Stimulated activated CD4-positive, alpha-beta T cell treated with anti-CD3 and anti-CD28 coated beads, Interleukin-1b, Interleukin-23, amount 100 ng/mL, for 1 hour (primary cell): ENCODE measurements around the gene TSPAN18.

Experiments used
- DNase-seq, 2 donors: peaks; one replicate each; pipeline ENCODE4 v3.0.0-alpha.2; 2020; ENCODE audit warnings: low read depth in 2 of 2

The TSPAN18 gene, protein sequence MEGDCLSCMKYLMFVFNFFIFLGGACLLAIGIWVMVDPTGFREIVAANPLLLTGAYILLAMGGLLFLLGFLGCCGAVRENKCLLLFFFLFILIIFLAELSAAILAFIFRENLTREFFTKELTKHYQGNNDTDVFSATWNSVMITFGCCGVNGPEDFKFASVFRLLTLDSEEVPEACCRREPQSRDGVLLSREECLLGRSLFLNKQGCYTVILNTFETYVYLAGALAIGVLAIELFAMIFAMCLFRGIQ

DNA sequence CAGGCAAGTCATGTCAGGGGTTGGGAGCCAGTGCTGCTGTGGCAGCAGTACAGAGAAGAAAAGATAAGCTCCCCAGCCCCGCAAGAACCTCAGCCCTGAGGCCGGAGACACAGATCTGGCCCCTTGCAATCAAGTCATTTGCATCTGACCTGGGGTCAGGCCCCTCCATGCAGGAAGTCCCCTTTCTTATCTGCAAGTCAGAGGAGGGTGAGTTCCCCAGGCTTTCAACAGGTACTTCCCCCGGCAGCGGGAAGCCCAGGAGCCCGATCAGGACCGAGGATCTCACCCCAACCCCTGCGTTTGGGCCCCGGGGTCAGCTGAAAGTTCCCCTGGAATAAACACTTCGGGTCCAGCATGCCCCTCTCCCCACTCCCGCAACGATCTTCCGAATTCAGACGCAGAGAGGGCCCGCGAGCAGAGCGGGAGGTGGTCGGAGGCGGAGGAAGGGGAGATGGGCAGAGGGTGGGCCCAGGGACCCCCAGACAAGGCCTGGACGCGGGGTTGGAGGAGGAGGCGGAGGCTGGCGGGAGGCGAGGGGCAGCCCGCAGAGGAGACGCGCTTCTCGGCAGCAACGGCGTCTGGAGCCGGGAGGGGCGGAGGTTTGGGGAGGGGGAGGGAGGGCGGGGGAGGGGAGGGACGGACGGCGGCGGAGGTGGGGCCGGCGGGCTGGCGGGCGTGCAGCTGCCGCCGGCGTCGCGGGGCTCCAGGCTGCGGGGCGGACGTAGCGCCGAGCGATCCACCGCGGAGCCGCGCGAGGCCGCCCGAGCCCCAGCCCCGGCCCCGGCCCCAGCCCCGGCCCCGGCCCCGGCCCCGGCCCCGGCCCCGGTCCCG, at the start of gene TSPAN18:
TSPAN18 (plus strand) TSS at position 680 of the 831 bp plus-strand sequence. CDS start 179,455 bp downstream, outside the sequence.
- DNase-seq: peak in 1 of 2 donors; percentile 2

- no peak for DNase-seq
Measured at GRCh38 chr11:44680982-44681597, 45.7 kb upstream of the TSPAN18 start.

DNA sequence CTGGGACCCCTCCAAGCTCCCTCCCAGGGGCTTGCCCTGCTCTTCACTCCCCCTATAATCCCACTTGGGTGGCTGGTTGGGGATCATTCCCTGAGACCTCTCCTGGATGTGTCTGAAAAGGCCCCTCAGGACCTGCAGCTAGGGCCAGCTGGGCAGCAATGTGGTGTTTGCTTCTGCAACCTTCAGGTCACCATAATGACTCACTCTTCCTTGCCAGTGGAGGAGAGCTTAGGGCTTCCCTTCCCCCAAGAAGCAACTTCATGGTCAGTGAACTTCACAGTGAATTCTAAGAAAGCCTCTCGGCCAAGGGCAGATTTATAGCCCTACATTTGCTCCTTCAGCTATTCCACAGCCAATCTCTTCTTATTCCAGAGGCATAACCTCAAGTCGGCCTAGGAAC, 45.1 kb upstream of the TSPAN18 start:
- no peak for DNase-seq

DNA sequence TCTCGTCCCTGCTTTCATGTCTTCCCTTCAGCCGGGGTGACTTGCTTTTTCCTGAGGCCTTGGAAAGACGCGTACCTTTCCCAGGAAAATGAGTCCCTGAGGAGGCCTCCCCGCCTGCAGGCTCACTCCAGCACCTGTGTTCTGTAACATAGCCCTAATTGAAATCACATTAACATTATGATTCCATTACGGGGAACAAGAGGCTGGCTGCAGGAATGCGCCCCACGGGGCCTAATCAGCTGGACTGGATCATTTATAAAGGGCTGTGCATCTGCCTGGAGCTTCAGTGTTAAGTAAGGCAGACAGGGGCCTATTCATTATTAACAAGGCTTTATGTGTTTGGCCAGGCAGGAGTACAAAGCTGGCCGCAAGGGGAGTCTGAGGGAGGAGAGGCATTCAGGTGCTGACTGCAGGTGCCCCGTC, 41.9 kb upstream of the TSPAN18 start:
- no peak for DNase-seq

DNA sequence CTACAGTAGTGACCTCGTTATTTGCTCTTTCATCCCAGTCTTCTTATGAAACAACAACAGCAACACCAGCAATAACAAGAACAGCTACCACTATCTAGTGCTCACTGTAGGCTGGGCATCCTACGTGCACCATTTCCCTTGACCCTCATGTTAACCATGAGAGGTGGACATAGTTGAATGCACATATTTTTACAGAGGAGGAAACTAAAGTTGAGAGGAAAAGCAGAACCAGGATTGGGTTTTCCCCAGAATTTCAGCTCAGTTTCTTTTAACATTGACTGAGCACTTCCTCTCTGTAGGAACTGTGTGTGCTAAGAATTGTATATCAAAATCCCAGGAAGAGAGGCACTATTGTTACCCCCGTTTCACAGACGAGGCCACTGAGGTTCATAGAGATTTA, 39.4 kb upstream of the TSPAN18 start:
- DNase-seq: no peak

DNA sequence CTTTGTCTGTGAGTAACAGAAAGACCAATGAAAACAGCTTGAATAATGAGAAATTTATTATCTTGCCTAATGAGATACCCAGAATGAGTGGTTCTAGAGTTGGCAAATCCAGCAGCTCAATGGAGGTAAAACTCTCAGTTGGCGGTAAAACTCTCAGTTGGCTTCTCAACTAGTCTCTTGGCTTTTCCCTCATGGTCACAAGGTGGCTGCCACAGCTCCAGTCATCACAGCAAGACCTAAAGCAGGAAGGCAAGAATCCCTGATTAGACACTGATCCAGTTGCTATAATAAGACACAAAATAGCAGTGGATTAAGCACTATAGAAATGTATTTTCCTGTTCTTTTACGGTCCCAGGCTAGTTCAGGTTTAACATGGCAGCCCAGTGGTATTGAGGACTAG, 37.5 kb upstream of the TSPAN18 start:
- no peak for DNase-seq

DNA sequence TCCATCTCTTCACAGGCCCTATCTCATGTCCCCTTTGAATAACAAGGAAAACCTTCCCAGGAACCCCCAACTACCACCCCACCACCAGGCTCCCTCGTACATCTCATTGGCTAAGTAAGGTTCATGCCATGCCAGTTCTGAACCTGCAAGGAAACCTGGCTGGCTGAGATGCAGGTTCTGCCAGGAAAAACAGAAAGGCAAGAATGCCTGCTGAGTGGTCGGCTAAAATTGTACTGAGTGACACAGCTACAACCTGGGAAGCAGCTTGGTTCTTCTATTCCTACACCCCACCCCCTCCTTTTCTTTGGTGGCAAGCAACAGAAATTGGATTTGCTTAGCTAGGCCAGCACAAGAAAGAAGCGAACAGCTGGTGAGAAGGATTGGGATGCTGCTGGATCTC, 36.1 kb upstream of the TSPAN18 start:
- no peak for DNase-seq

DNA sequence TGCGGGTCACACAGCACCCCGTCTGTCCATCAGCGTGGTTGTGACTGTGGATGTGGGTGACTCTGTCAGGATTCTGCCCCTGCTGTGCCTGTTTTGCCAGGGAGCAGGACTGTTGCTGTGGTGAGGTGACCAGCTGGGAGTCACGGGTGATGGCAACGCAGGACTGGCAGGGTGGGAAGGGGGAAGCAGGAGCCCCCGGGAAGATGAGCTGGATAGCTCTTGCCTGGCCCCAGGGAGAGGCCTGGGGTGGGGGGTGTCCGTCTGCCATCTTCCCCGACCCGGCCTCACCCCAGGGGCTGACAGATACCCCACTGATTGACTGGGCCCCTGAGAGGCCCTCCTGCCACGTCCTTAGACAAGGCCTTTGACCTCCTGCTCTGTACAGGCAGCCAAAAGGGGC, 34.3 kb upstream of the TSPAN18 start:
- DNase-seq: no peak

DNA sequence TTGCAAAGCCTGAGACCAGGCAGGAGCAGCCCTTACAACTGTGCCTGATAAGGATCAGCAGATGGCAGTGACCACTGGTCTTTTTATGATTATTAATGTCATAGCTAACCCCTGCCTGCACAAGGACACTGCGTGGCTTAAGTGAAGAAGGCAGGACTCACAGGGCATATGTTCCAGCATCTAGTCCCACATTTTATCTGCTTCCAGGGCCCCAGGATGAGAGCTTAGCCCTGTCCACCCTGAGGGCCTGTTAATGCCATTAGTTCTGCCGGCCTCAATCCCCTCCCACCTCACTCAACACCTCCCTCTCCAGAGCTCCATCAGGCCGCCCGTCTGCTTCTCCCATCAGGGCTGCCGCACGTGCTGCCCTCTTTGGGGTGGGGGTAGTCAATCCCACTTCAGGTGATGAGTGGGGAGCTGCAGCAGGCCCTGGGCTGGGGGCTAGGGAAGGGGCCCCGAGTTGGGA, 33.1 kb upstream of the TSPAN18 start:
- no peak for DNase-seq

DNA sequence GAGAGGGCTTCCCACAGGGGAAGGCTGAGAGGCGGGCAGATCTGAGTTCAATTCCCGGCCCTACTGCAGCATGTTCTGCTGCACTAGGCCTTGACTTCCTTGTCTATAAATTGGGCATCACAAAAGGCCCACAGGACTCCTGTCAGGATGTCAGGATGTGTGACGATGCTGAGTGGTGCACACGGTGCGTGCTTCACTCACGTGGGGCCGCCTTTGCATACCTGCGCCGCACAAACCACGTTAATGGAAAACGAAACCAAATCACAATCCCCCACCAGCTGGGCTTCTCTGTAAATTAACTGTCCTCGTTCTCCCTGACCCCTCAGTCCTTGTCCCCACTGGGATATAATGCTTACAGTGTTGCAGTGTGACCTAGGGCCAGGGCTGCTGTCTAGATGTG, 32.3 kb upstream of the TSPAN18 start:
- no peak for DNase-seq

- DNase-seq: no peak
Measured at GRCh38 chr11:44695169-44695833, 31.5 kb upstream of the TSPAN18 start.

GRCh38 chr11:44698252-44698912, 28.4 kb upstream of the TSPAN18 start:
- DNase-seq: no peak

DNA sequence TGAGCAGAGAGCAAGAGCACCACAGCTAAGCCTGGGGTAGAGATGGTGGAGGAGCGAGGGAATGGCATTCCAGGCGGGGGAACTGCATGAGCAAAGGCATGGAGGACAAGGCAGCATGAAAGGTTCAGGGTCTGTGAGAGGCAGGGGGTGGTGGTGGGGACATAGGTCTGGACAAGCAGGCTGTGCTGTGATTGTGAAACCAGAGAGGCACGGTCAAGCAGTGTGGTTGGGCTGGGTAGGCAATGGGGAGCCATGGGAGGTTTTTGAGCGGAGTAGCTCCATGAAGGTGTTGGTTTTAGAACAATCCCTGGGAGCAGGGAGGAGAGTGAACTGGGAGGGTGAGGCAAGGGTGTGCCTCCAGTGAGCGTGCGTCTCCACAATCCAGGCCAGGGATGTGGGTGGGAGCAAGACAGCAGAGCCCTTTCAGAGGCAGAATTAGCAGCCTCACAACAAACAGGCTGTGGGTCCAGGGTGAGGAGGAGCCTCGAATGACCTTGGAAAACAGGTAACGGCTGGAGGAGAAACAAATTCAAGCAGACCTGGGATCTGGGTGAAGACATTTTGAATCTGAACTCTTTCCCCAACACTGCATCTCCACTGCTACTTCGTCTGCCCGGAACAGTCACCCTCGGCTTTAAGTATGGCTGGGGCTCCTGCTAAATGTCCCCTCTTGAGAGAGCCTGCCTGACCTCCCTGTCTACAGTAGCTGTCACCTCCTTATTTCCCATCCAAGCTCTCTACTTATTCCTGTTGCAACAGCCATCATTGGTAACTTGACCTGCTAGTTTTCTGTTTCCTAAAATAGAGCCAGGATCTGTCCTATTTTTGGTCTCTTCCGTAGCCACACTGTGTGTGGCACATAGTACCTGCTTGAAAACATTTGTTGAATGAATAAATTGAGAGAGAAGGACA, 27.0 kb upstream of the TSPAN18 start:
- no peak for DNase-seq

DNA sequence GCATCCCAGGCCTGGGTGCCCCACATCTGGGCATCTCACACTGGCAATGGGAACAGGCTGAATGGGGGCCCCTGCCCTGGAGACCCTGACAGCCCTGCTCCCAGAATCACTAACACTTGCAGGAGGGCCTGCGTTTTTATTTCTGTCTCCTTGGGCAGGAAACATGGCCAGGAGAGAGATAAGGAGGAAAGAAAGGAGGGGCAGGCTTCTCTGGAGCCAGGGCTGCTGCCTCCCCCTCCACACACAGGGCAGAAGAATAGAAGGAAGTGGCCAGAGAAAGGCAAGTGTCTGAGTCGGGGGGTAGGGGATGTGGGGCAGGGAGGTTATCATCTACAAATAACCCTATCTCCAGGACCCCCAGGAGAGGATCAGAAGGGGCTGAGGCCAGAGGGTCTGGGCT, 25.5 kb upstream of the TSPAN18 start:
- DNase-seq: no peak

GRCh38 chr11:44702889-44703288, 23.9 kb upstream of the TSPAN18 start:
- no peak for DNase-seq

DNA sequence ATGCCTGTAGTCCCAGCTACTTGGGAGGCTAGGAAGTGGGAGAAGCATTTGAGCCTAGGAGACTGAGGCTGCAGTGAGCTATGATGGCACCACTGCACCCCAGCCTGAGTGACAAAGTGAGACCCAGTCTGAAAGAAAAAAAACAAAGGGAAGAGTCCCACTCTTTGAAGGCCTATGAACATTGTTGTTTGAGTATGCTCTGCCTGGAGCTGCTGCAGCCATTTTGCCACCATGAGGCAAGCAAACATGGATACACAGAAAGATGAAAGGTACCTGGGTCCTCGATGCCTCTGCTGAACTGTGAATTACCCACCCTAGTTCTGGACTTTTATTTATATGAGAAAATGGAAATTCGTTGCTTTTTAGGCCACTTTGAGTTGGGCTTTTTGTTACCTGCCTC, 19.7 kb upstream of the TSPAN18 start:
- no peak for DNase-seq

GRCh38 chr11:44708009-44708408, 18.8 kb upstream of the TSPAN18 start:
- no peak for DNase-seq

DNA sequence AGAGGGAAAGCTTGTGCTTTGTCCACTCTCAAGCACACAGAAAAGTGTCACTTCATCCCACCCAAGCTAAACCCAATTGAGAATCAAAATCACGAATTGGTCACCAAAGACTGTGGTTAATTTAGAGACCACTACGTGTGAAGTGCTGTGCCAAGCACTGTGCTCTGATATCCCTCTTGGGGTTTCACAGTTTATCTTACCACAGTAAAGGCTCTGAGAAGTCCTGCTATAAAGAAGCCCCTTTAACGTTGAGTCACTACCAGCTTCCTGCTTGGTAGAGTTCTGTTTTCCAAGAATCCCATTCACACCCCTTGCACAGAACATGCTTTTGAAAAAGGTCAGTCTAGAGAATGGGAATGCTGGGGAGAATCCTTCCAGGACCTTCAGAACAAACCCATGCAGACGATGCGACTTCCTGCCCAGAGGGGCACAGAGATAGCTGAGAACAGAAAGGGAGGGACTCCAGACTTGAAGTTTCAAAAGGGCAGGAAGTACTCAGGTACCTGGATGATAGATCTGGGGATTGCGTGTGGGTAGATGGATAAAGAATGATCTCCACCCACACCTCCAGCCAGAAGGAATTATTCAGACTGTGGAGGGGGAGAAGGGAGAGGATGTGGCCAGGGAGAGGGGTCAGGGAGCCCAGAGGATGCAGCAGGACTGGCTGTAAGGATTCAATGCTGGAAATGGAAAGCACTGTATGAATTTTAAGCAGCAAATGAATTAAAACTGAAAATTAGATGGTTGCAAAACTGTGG, 18.1 kb upstream of the TSPAN18 start:
- no peak for DNase-seq

GRCh38 chr11:44709281-44709562, 17.5 kb upstream of the TSPAN18 start:
- no peak for DNase-seq

- DNase-seq: no peak
Measured at GRCh38 chr11:44709966-44710365, 16.8 kb upstream of the TSPAN18 start.
